Tongue (tissue), 2 donors: ENCODE results near the gene SLCO3A1. TPM values are rescaled to one million over a fixed set of nuclear protein-coding genes. Genes with fewer than 3 reads are reported as not detected.
"Not testable (repeated sequence)": the region's sequence is repeated elsewhere in the genome, so short reads cannot be mapped to it uniquely, and the experiment has no call there.

Experiments used
- DNase-seq: peaks from one replicate; pipeline ENCODE4 v3.0.0-alpha.2; 2015
- total RNA-seq: library from RNA; depleted of rRNA; stranded (reverse); fragments of >200 nt; gene quantifications from one replicate; pipeline ENCODE4 v1.2.3, GENCODE V29; 2014

The SLCO3A1 gene
- total RNA-seq, 1 donor from 2014 or later = 10.7 TPM

GRCh38 chr15:92037491-92037890, 184.0 kb downstream of the SLCO3A1 start:
- DNase-seq = no peak

GRCh38 chr15:92040350-92040749, 186.8 kb downstream of the SLCO3A1 start:
- DNase-seq = no peak

GRCh38 chr15:92041371-92041770, 187.9 kb downstream of the SLCO3A1 start:
- DNase-seq = no peak

GRCh38 chr15:92043283-92043682, 189.8 kb downstream of the SLCO3A1 start:
- no peak for DNase-seq

GRCh38 chr15:92044203-92044909, 190.8 kb downstream of the SLCO3A1 start:
- DNase-seq = no peak

GRCh38 chr15:92047900-92048299, 194.4 kb downstream of the SLCO3A1 start:
- no peak for DNase-seq

GRCh38 chr15:92048739-92049138, 195.2 kb downstream of the SLCO3A1 start:
- no peak for DNase-seq

GRCh38 chr15:92049290-92049989, 195.9 kb downstream of the SLCO3A1 start:
- DNase-seq = no peak

- no peak for DNase-seq
These were observed 196.9 kb downstream of the SLCO3A1 start for GRCh38 chr15:92050220-92050898.

GRCh38 chr15:92051716-92052115, 198.2 kb downstream of the SLCO3A1 start:
- no peak for DNase-seq

- DNase-seq = no peak
These were observed 200.3 kb downstream of the SLCO3A1 start for GRCh38 chr15:92053753-92054316.

- no peak for DNase-seq
These were observed 203.4 kb downstream of the SLCO3A1 start for GRCh38 chr15:92056875-92057274.

GRCh38 chr15:92059036-92059970, 205.8 kb downstream of the SLCO3A1 start:
- peak; percentile 30 for DNase-seq

GRCh38 chr15:92059971-92060311, 206.4 kb downstream of the SLCO3A1 start:
- not testable (repeated sequence) for DNase-seq

GRCh38 chr15:92061511-92062195, 208.1 kb downstream of the SLCO3A1 start:
- no peak for DNase-seq

GRCh38 chr15:92062505-92062904, 209.0 kb downstream of the SLCO3A1 start:
- DNase-seq = no peak

GRCh38 chr15:92068121-92068520, 214.6 kb downstream of the SLCO3A1 start:
- DNase-seq = no peak

- no peak for DNase-seq
These were observed 216.1 kb downstream of the SLCO3A1 start for GRCh38 chr15:92069308-92070250.

GRCh38 chr15:92070251-92070650, 216.7 kb downstream of the SLCO3A1 start:
- DNase-seq = not testable (repeated sequence)

- no peak for DNase-seq
These were observed 217.6 kb downstream of the SLCO3A1 start for GRCh38 chr15:92071045-92071634.
